CD4-positive, alpha-beta T cell treated with Interleukin-4 for 4 hours (primary cell): ENCODE measurements around the gene FAM216B.

Source experiments
- DNase-seq: peaks from one replicate; pipeline ENCODE4 v3.0.0-alpha.2; 2020

The FAM216B gene

GRCh38 chr13:42836930-42837690, 55.7 kb downstream of the FAM216B start:
- no peak for DNase-seq
